OCI-LY3 (cell line): ENCODE measurements around the gene POLR3H.

Experiments used
- EZH2phosphoT487 ChIP-seq: fragments of 200-600 bp; shearing (Covaris generic); IDR thresholded peaks from 2 replicates; pipeline ENCODE4 v1.6.1; 2018; ENCODE audit warnings: antibody characterized with exemption, mixed run types, low read depth
- TF ChIP-seq, protein P1 (sequence below): fragments of 200-600, 300-600 bp; sonication (generic); IDR thresholded peaks from 2 replicates; pipeline ENCODE4 v1.5.1; 2014; ENCODE audit warnings: antibody characterized with exemption, low read length, low read depth

DNA sequence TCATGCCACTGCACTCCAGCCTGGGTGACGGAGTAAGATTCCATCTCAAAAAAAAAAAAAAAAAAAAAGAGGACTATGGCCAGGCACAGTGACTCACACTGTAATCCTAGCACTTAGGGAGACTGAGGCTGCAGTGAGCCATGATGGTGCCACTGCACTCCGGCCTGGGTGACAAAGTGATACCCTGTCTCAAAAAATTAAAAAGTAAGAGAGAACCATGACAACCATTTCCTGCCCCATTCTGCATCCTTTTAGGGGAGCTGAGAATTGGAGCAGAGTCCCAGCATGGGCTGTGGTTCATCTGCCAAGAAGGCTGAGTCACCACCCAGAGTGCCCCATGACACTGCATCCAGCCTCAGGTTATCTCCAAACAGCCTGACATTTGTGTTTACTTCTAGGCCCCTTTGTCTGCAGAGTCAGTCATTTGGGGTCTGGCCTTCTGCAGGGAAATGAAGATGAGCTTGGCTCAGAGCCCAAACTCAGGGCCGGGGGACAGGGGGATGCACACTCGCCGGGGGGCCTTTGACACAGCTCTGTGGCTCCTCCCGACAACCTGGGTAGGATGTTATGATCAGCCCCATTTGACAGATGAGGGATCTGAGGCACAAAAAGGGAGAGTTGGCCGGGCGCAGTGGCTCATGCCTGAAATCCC is 21.3 kb upstream of the POLR3H start:
- no peak for TF ChIP-seq EZH2phosphoT487
- TF ChIP-seq, protein P1, sequence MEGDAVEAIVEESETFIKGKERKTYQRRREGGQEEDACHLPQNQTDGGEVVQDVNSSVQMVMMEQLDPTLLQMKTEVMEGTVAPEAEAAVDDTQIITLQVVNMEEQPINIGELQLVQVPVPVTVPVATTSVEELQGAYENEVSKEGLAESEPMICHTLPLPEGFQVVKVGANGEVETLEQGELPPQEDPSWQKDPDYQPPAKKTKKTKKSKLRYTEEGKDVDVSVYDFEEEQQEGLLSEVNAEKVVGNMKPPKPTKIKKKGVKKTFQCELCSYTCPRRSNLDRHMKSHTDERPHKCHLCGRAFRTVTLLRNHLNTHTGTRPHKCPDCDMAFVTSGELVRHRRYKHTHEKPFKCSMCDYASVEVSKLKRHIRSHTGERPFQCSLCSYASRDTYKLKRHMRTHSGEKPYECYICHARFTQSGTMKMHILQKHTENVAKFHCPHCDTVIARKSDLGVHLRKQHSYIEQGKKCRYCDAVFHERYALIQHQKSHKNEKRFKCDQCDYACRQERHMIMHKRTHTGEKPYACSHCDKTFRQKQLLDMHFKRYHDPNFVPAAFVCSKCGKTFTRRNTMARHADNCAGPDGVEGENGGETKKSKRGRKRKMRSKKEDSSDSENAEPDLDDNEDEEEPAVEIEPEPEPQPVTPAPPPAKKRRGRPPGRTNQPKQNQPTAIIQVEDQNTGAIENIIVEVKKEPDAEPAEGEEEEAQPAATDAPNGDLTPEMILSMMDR: no peak
